22Rv1 (cell line): ENCODE data around the gene SLC11A1.

Experiments
- H3K27ac ChIP-seq: fragments of 450-650 bp; 2 replicates; pipeline ENCODE4 v1.5.1; 2017
- CTCF ChIP-seq: fragments of 450-650 bp; IDR thresholded peaks from 2 replicates; pipeline ENCODE4 v1.5.1; 2017; ENCODE audit warnings: mild to moderate bottlenecking
- ZFX ChIP-seq: fragments of 450-650 bp; IDR thresholded peaks from 2 replicates; pipeline ENCODE4 v1.6.1; 2017; ENCODE audit warnings: antibody characterized with exemption, borderline replicate concordance

Gene SLC11A1

GRCh38 chr2:218421027-218421426, 39.0 kb downstream of the SLC11A1 start:
- H3K27ac ChIP-seq: no peak overlapping the region
- TF ChIP-seq CTCF (no peak), ZFX (no peak)

- TF ChIP-seq CTCF (no peak), ZFX (no peak)
- H3K27ac ChIP-seq: no peak overlapping the region
These were observed 40.5 kb downstream of the SLC11A1 start for GRCh38 chr2:218422403-218423086.

- TF ChIP-seq ZFX (no peak), CTCF (no peak)
- peak overlapping the region; percentile 23; the same call in 1 of the 2 replicates for H3K27ac ChIP-seq
These were observed 41.5 kb downstream of the SLC11A1 start for GRCh38 chr2:218423584-218423983.

GRCh38 chr2:218425531-218425930, 43.5 kb downstream of the SLC11A1 start:
- TF ChIP-seq ZFX (no peak), CTCF (no peak)

GRCh38 chr2:218427741-218428140, 45.7 kb downstream of the SLC11A1 start:
- TF ChIP-seq ZFX (no peak), CTCF (no peak)
- H3K27ac ChIP-seq: peak overlapping the region; percentile 7; the same call in 1 of the 2 replicates

More at GRCh38 chr2:218425531-218425930, 43.5 kb downstream of the SLC11A1 start:
- H3K27ac ChIP-seq: no peak overlapping the region

- no peak for TF ChIP-seq CTCF
- no peak for TF ChIP-seq ZFX
These were observed 46.9 kb downstream of the SLC11A1 start for GRCh38 chr2:218428846-218429558.

More at GRCh38 chr2:218428846-218429558, 46.9 kb downstream of the SLC11A1 start:
- no peak overlapping the region for H3K27ac ChIP-seq
